Measurements from ENCODE around the gene CFAP97D1.

CFAP97D1 gene

DNA sequence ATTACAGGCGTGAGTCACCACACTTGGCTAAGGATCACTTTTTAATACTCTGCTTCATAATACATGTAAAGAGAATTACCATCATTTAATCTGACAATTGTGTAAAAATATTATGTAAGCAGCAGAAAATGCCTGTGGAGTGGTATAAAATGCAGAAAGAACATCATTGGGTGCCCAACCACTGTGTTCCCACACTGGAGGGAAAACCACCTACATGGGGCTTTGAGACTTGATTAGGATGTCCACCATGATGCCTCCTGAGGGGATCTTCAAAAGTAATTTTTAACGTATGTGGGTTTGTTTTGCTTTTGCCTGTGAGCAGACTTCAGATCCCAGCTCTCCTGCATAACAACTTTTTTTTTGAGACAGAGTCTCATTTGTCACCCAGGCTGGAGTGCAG, 18.8 kb downstream of the CFAP97D1 start:
- ChIA-PET POLR2A (ENCODE audit: low non-redundant PET) (no interaction called here), CTCF (interaction anchor here (1.5 kb wide), 1 partner anchor 79 kb away, joined by 3 read pairs; no protein-coding TSS in a partner anchor)
- TF ChIP-seq, protein P1, sequence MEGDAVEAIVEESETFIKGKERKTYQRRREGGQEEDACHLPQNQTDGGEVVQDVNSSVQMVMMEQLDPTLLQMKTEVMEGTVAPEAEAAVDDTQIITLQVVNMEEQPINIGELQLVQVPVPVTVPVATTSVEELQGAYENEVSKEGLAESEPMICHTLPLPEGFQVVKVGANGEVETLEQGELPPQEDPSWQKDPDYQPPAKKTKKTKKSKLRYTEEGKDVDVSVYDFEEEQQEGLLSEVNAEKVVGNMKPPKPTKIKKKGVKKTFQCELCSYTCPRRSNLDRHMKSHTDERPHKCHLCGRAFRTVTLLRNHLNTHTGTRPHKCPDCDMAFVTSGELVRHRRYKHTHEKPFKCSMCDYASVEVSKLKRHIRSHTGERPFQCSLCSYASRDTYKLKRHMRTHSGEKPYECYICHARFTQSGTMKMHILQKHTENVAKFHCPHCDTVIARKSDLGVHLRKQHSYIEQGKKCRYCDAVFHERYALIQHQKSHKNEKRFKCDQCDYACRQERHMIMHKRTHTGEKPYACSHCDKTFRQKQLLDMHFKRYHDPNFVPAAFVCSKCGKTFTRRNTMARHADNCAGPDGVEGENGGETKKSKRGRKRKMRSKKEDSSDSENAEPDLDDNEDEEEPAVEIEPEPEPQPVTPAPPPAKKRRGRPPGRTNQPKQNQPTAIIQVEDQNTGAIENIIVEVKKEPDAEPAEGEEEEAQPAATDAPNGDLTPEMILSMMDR (conservative IDR thresholded peaks at IDR 0.05; ENCODE audit: low read depth), result no peak
- H3K27ac ChIP-seq, result no peak overlapping the region
- DNase-seq (ENCODE audit: low spot score), result no peak

GRCh38 chr17:43800736-43801135, 20.5 kb downstream of the CFAP97D1 start:
- no peak for DNase-seq (ENCODE audit: low spot score)
- no peak overlapping the region for H3K27ac ChIP-seq
- TF ChIP-seq, protein P1 (conservative IDR thresholded peaks at IDR 0.05; ENCODE audit: low read depth), result no peak
- ChIA-PET POLR2A (ENCODE audit: low non-redundant PET) (no interaction called here), CTCF (no interaction called here)

- POLR2A ChIA-PET (ENCODE audit: low non-redundant PET), result no interaction called here
- no peak for DNase-seq (ENCODE audit: low spot score)
- CTCF ChIA-PET, result no interaction called here
- no peak overlapping the region for H3K27ac ChIP-seq
- TF ChIP-seq, protein P1 (conservative IDR thresholded peaks at IDR 0.05; ENCODE audit: low read depth), result no peak
Measured at GRCh38 chr17:43801844-43802243, 21.6 kb downstream of the CFAP97D1 start.

DNA sequence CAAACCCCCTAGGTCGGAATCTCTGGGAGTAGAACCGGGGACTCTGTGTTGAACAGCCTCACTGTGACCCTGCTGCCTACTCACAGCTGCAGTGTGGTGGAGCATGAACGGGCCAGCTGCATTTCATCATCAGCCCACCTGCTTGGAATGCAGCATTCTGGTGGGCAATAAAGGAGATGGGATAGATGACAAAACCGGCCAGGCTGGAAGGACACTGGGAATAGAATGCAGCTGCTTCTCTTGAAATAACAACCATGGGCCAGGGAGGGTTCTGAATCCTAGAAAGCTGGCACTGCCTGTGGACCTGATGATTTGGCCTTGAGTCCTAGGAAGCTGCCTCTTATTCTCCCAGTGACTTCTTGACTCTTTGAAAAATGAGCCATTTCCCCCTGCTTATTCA, 23.5 kb downstream of the CFAP97D1 start:
- ChIA-PET POLR2A (ENCODE audit: low non-redundant PET) (no interaction called here), CTCF (interaction anchor here (1.3 kb wide), 1 partner anchor 13 kb away, joined by 3 read pairs; no protein-coding TSS in a partner anchor)
- no peak for DNase-seq (ENCODE audit: low spot score)
- H3K27ac ChIP-seq, result no peak overlapping the region
- TF ChIP-seq, protein P1 (conservative IDR thresholded peaks at IDR 0.05; ENCODE audit: low read depth), result no peak

GRCh38 chr17:43805117-43805516, 24.9 kb downstream of the CFAP97D1 start:
- TF ChIP-seq, protein P1 (conservative IDR thresholded peaks at IDR 0.05; ENCODE audit: low read depth), result no peak

GRCh38 chr17:43808076-43808475, 27.8 kb downstream of the CFAP97D1 start:
- no peak for DNase-seq (ENCODE audit: low spot score)
- ChIA-PET CTCF (no interaction called here), POLR2A (ENCODE audit: low non-redundant PET) (no interaction called here)
- TF ChIP-seq, protein P1 (conservative IDR thresholded peaks at IDR 0.05; ENCODE audit: low read depth), result no peak
- H3K27ac ChIP-seq, result no peak overlapping the region

More at GRCh38 chr17:43805117-43805516, 24.9 kb downstream of the CFAP97D1 start:
- CTCF ChIA-PET, result interaction anchor here (1.1 kb wide), 1 partner anchor 41 kb away, joined by 3 read pairs; no protein-coding TSS in a partner anchor
- H3K27ac ChIP-seq, result no peak overlapping the region
- POLR2A ChIA-PET (ENCODE audit: low non-redundant PET), result no interaction called here
- no peak for DNase-seq (ENCODE audit: low spot score)
